IPS-18c (cell line): ENCODE measurements around the gene TARS2.

ENCODE experiments used
- H3K4me3 ChIP-seq: 2 replicates; pipeline ENCODE4 v1.7.0; 2013; ENCODE audit warnings: low read depth, mild to moderate bottlenecking, low read length, moderate library complexity; ENCODE audit not compliant: insufficient read depth
- H3K9me3 ChIP-seq: one replicate; pipeline ENCODE4 v1.6.1; 2013; ENCODE audit warnings: mild to moderate bottlenecking, low read length, moderate library complexity; ENCODE audit not compliant: control insufficient read depth, insufficient read depth

The TARS2 gene

GRCh38 chr1:150549496-150550221 is 62.4 kb downstream of the TARS2 start:
- Histone ChIP-seq H3K9me3 (no peaks in the 10 kb centered on the region), H3K4me3 (peak overlapping the region; percentile 43; the same call in 1 of the 2 replicates)

- Histone ChIP-seq H3K9me3 (no peaks in the 10 kb centered on the region), H3K4me3 (no peak overlapping the region)
Observed at GRCh38 chr1:150550222-150551050, 63.2 kb downstream of the TARS2 start.

GRCh38 chr1:150551051-150551783 is 64.0 kb downstream of the TARS2 start:
- H3K9me3 ChIP-seq, result no peaks in the 10 kb centered on the region
- no peak overlapping the region for H3K4me3 ChIP-seq

- H3K9me3 ChIP-seq, result no peaks in the 10 kb centered on the region
- no peak overlapping the region for H3K4me3 ChIP-seq
Observed at GRCh38 chr1:150551784-150552127, 64.5 kb downstream of the TARS2 start.

GRCh38 chr1:150552128-150552910 is 65.1 kb downstream of the TARS2 start:
- Histone ChIP-seq H3K9me3 (no peaks in the 10 kb centered on the region), H3K4me3 (no peak overlapping the region)

- Histone ChIP-seq H3K9me3 (no peaks in the 10 kb centered on the region), H3K4me3 (no peak overlapping the region)
Observed at GRCh38 chr1:150552911-150553289, 65.7 kb downstream of the TARS2 start.

GRCh38 chr1:150553392-150554085 is 66.3 kb downstream of the TARS2 start:
- H3K4me3 ChIP-seq, result no peak overlapping the region
- no peaks in the 10 kb centered on the region for H3K9me3 ChIP-seq

GRCh38 chr1:150554086-150554452 is 66.8 kb downstream of the TARS2 start:
- H3K9me3 ChIP-seq, result no peaks in the 10 kb centered on the region
- H3K4me3 ChIP-seq, result no peak overlapping the region

- Histone ChIP-seq H3K4me3 (no peak overlapping the region; the same call in 1 of the 2 replicates), H3K9me3 (no peaks in the 10 kb centered on the region)
Observed at GRCh38 chr1:150555198-150555970, 68.2 kb downstream of the TARS2 start.

GRCh38 chr1:150555971-150556865 is 69.0 kb downstream of the TARS2 start:
- Histone ChIP-seq H3K4me3 (no peak overlapping the region), H3K9me3 (no peaks in the 10 kb centered on the region)

GRCh38 chr1:150557065-150557600 is 69.9 kb downstream of the TARS2 start:
- no peak overlapping the region for H3K4me3 ChIP-seq
- no peaks in the 10 kb centered on the region for H3K9me3 ChIP-seq
